ENCODE data around the gene EPHB1.

Gene EPHB1

GRCh38 chr3:134949150-134949549 lies 154.1 kb downstream of the EPHB1 start:
- no peak for TF ChIP-seq GATA2 (IDR thresholded peaks at IDR 0.05; ENCODE audit: low read depth, low read length)
- TF ChIP-seq GATA3 (IDR thresholded peaks at IDR 0.05; ENCODE audit: low read depth, low read length), result no peak

GRCh38 chr3:134952371-134952770 lies 157.3 kb downstream of the EPHB1 start:
- TF ChIP-seq GATA3 (IDR thresholded peaks at IDR 0.05; ENCODE audit: low read depth, low read length), result no peak
- no peak for TF ChIP-seq GATA2 (IDR thresholded peaks at IDR 0.05; ENCODE audit: low read depth, low read length)

GRCh38 chr3:134955874-134956273 lies 160.8 kb downstream of the EPHB1 start:
- no peak for TF ChIP-seq GATA2 (IDR thresholded peaks at IDR 0.05; ENCODE audit: low read depth, low read length)
- TF ChIP-seq GATA3 (IDR thresholded peaks at IDR 0.05; ENCODE audit: low read depth, low read length), result no peak

GRCh38 chr3:134956395-134956794 lies 161.3 kb downstream of the EPHB1 start:
- TF ChIP-seq GATA2 (IDR thresholded peaks at IDR 0.05; ENCODE audit: low read depth, low read length), result no peak
- TF ChIP-seq GATA3 (IDR thresholded peaks at IDR 0.05; ENCODE audit: low read depth, low read length), result no peak

- no peak for TF ChIP-seq GATA2 (IDR thresholded peaks at IDR 0.05; ENCODE audit: low read depth, low read length)
- TF ChIP-seq GATA3 (IDR thresholded peaks at IDR 0.05; ENCODE audit: low read depth, low read length), result no peak
Observed at GRCh38 chr3:134956844-134957243, 161.8 kb downstream of the EPHB1 start.

GRCh38 chr3:134959516-134959915 lies 164.5 kb downstream of the EPHB1 start:
- TF ChIP-seq GATA3 (IDR thresholded peaks at IDR 0.05; ENCODE audit: low read depth, low read length) (no peak), GATA2 (IDR thresholded peaks at IDR 0.05; ENCODE audit: low read depth, low read length) (no peak)

- TF ChIP-seq GATA2 (IDR thresholded peaks at IDR 0.05; ENCODE audit: low read depth, low read length) (no peak), GATA3 (IDR thresholded peaks at IDR 0.05; ENCODE audit: low read depth, low read length) (no peak)
Observed at GRCh38 chr3:134964226-134964625, 169.2 kb downstream of the EPHB1 start.

GRCh38 chr3:134965865-134966481 lies 170.9 kb downstream of the EPHB1 start:
- no peak for TF ChIP-seq GATA2 (IDR thresholded peaks at IDR 0.05; ENCODE audit: low read depth, low read length)
- no peak for TF ChIP-seq GATA3 (IDR thresholded peaks at IDR 0.05; ENCODE audit: low read depth, low read length)

- TF ChIP-seq GATA3 (IDR thresholded peaks at IDR 0.05; ENCODE audit: low read depth, low read length), result no peak
- TF ChIP-seq GATA2 (IDR thresholded peaks at IDR 0.05; ENCODE audit: low read depth, low read length), result no peak
Observed at GRCh38 chr3:134970895-134971294, 175.8 kb downstream of the EPHB1 start.

- TF ChIP-seq GATA2 (IDR thresholded peaks at IDR 0.05; ENCODE audit: low read depth, low read length), result no peak
- no peak for TF ChIP-seq GATA3 (IDR thresholded peaks at IDR 0.05; ENCODE audit: low read depth, low read length)
Observed at GRCh38 chr3:134971306-134971705, 176.2 kb downstream of the EPHB1 start.

GRCh38 chr3:134972836-134973455 lies 177.9 kb downstream of the EPHB1 start:
- TF ChIP-seq GATA3 (IDR thresholded peaks at IDR 0.05; ENCODE audit: low read depth, low read length) (no peak), GATA2 (IDR thresholded peaks at IDR 0.05; ENCODE audit: low read depth, low read length) (no peak)

- TF ChIP-seq GATA2 (IDR thresholded peaks at IDR 0.05; ENCODE audit: low read depth, low read length) (no peak), GATA3 (IDR thresholded peaks at IDR 0.05; ENCODE audit: low read depth, low read length) (no peak)
Observed at GRCh38 chr3:134974624-134975023, 179.6 kb downstream of the EPHB1 start.

GRCh38 chr3:134976948-134977347 lies 181.9 kb downstream of the EPHB1 start:
- TF ChIP-seq GATA3 (IDR thresholded peaks at IDR 0.05; ENCODE audit: low read depth, low read length), result no peak
- TF ChIP-seq GATA2 (IDR thresholded peaks at IDR 0.05; ENCODE audit: low read depth, low read length), result no peak

GRCh38 chr3:134978658-134979057 lies 183.6 kb downstream of the EPHB1 start:
- no peak for TF ChIP-seq GATA2 (IDR thresholded peaks at IDR 0.05; ENCODE audit: low read depth, low read length)

GRCh38 chr3:134985864-134986715 lies 191.0 kb downstream of the EPHB1 start:
- no peak for TF ChIP-seq GATA2 (IDR thresholded peaks at IDR 0.05; ENCODE audit: low read depth, low read length)
- no peak for TF ChIP-seq GATA3 (IDR thresholded peaks at IDR 0.05; ENCODE audit: low read depth, low read length)

All from SH-SY5Y (cell line).